ENCODE data around the gene SCYGR3.

DNA sequence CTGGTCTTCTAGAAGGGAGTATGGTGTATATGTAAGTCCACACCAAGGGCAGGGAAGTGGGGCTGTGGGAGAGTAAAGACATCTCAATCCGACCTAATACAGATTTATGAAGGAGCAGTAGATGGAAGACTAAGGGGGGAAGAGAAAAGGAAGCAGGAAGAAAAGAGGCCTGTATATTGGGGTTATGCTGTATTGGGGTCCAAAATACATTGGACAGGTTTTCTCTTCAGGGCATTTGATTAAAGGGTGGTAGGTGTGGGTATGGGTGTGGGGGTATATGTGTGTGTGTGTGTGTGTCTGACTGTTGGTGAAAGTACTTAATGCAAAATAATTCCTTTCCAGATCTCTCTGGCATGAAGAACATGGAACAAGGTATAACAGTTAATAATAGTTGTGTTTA lies 49.6 kb downstream of the SCYGR3 start:
- TF ChIP-seq, protein P1, sequence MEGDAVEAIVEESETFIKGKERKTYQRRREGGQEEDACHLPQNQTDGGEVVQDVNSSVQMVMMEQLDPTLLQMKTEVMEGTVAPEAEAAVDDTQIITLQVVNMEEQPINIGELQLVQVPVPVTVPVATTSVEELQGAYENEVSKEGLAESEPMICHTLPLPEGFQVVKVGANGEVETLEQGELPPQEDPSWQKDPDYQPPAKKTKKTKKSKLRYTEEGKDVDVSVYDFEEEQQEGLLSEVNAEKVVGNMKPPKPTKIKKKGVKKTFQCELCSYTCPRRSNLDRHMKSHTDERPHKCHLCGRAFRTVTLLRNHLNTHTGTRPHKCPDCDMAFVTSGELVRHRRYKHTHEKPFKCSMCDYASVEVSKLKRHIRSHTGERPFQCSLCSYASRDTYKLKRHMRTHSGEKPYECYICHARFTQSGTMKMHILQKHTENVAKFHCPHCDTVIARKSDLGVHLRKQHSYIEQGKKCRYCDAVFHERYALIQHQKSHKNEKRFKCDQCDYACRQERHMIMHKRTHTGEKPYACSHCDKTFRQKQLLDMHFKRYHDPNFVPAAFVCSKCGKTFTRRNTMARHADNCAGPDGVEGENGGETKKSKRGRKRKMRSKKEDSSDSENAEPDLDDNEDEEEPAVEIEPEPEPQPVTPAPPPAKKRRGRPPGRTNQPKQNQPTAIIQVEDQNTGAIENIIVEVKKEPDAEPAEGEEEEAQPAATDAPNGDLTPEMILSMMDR (IDR thresholded peaks at IDR 0.05) = no peak
- TF ChIP-seq POLR2A (IDR thresholded peaks at IDR 0.05) = no peak
- TF ChIP-seq POLR2AphosphoS5 (IDR thresholded peaks at IDR 0.05) = no peak
- no peak for TF ChIP-seq EP300 (IDR thresholded peaks at IDR 0.05)

Data from stomach (tissue), 4 donors.